Endodermal cell (in vitro differentiated cells): ENCODE results near the gene PPP1R16B. TPM values are rescaled to one million over a fixed set of nuclear protein-coding genes. Genes with fewer than 3 reads are reported as not detected.
A peak's percentile ranks its signal among the peaks of the same experiment; 100 is the strongest.

Source experiments
- DNase-seq: peaks from one replicate; pipeline ENCODE4 v3.0.0-alpha.2; 2017
- H3K27ac ChIP-seq: 2 replicates; pipeline ENCODE4 v1.5.1; 2013; ENCODE audit warnings: mild to moderate bottlenecking, low read depth, low read length, moderate library complexity
- H3K27me3 ChIP-seq: 2 replicates; pipeline ENCODE4 v1.6.1; 2013; ENCODE audit warnings: mild to moderate bottlenecking, low read length, moderate library complexity; ENCODE audit not compliant: insufficient read depth, control insufficient read depth, poor library complexity, severe bottlenecking
- H3K36me3 ChIP-seq: 2 replicates; pipeline ENCODE4 v1.7.0; 2013; ENCODE audit warnings: mild to moderate bottlenecking, low read length, moderate library complexity; ENCODE audit not compliant: control insufficient read depth, insufficient read depth
- H3K4me1 ChIP-seq: one replicate; pipeline ENCODE4 v1.7.0; 2013; ENCODE audit warnings: low read length; ENCODE audit not compliant: control insufficient read depth, insufficient read depth
- H3K4me3 ChIP-seq: 2 replicates; pipeline ENCODE4 v1.5.1; 2013; ENCODE audit warnings: mild to moderate bottlenecking, low read length, moderate library complexity
- H3K9ac ChIP-seq: 2 replicates; pipeline ENCODE4 v1.6.1; 2013; ENCODE audit warnings: mild to moderate bottlenecking, low read length, moderate library complexity; ENCODE audit not compliant: poor library complexity, severe bottlenecking; ENCODE audit errors: extremely low read depth
- H3K9me3 ChIP-seq: 2 replicates; pipeline ENCODE4 v1.6.1; 2013; ENCODE audit warnings: mild to moderate bottlenecking, low read length, moderate library complexity; ENCODE audit not compliant: control insufficient read depth
- H3K27ac Mint-ChIP-seq: 2 replicates; pipeline ENCODE4 v1.8.0; 2020; ENCODE audit warnings: mixed read lengths
- H3K27me3 Mint-ChIP-seq: 2 replicates; pipeline ENCODE4 v1.8.0; 2021; ENCODE audit warnings: mild to moderate bottlenecking, mixed read lengths; ENCODE audit not compliant: insufficient read depth
- H3K36me3 Mint-ChIP-seq: 2 replicates; pipeline ENCODE4 v1.8.0; 2020; ENCODE audit warnings: low read depth, mixed read lengths
- H3K4me1 Mint-ChIP-seq: 2 replicates; pipeline ENCODE4 v1.8.0; 2020; ENCODE audit warnings: mixed read lengths
- H3K4me3 Mint-ChIP-seq: 2 replicates; pipeline ENCODE4 v1.8.0; 2020; ENCODE audit warnings: mild to moderate bottlenecking, moderate library complexity, mixed read lengths
- H3K9me3 Mint-ChIP-seq: 2 replicates; pipeline ENCODE4 v1.8.0; 2020; ENCODE audit warnings: mild to moderate bottlenecking, mixed read lengths
- WGBS, 2 experiments: methylation state at CpG; one replicate each; pipeline versions ENCODE4 v1.1.5 to v1.1.7; 2013; ENCODE audit warnings: missing lambda C conversion rate in 2 of 2, mixed read lengths in 1 of 2; ENCODE audit not compliant: insufficient coverage in 1 of 2, insufficient read length in 1 of 2; 5-methylcytosine and 5-hydroxymethylcytosine counted together
- total RNA-seq, 2 donors: library from RNA; stranded (reverse); fragmentation: NEBNext Ultra II Directional in 1 of 2; extraction: Animal tissue kit (Norgen Biotek cat#: 25700) in 1 of 2; gene quantifications; 2 replicates in 1 of 2; 3 replicates in 1 of 2; pipeline ENCODE4 v1.2.1, GENCODE V29; 2021
- TF ChIP-seq, protein P1 (sequence below): fragments of 200-600 bp; sonication (generic); conservative IDR thresholded peaks from 2 replicates; pipeline ENCODE4 v1.5.0; 2021; ENCODE audit warnings: antibody characterized with exemption, mild to moderate bottlenecking

PPP1R16B gene
- total RNA-seq, 2 donors from 2014 or later = 6.7 to 15.3 TPM

- WGBS, 2 experiments = 92 to 100% methylated on average over 1 of the region's 1 CpG
- Mint-ChIP-seq H3K27ac (no peak overlapping the region), H3K9me3 (no peaks in the 10 kb centered on the region), H3K4me1 (peaks cover 15% of the 10 kb centered on the region), H3K27me3 (no peaks in the 10 kb centered on the region), H3K36me3 (peaks cover 15% of the 10 kb centered on the region), H3K4me3 (no peak overlapping the region)
- no peak for DNase-seq
- H3K9me3 ChIP-seq = no peaks in the 10 kb centered on the region
- no peaks in the 10 kb centered on the region for H3K4me1 ChIP-seq
- TF ChIP-seq, protein P1, sequence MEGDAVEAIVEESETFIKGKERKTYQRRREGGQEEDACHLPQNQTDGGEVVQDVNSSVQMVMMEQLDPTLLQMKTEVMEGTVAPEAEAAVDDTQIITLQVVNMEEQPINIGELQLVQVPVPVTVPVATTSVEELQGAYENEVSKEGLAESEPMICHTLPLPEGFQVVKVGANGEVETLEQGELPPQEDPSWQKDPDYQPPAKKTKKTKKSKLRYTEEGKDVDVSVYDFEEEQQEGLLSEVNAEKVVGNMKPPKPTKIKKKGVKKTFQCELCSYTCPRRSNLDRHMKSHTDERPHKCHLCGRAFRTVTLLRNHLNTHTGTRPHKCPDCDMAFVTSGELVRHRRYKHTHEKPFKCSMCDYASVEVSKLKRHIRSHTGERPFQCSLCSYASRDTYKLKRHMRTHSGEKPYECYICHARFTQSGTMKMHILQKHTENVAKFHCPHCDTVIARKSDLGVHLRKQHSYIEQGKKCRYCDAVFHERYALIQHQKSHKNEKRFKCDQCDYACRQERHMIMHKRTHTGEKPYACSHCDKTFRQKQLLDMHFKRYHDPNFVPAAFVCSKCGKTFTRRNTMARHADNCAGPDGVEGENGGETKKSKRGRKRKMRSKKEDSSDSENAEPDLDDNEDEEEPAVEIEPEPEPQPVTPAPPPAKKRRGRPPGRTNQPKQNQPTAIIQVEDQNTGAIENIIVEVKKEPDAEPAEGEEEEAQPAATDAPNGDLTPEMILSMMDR = no peak
- H3K27me3 ChIP-seq = no peaks in the 10 kb centered on the region
- no peak overlapping the region for H3K9ac ChIP-seq
- no peak overlapping the region for H3K4me3 ChIP-seq
- H3K27ac ChIP-seq = no peak overlapping the region
- H3K36me3 ChIP-seq = peaks cover 9% of the 10 kb centered on the region
Measured at GRCh38 chr20:38930242-38930569, 124.7 kb downstream of the PPP1R16B start.

DNA sequence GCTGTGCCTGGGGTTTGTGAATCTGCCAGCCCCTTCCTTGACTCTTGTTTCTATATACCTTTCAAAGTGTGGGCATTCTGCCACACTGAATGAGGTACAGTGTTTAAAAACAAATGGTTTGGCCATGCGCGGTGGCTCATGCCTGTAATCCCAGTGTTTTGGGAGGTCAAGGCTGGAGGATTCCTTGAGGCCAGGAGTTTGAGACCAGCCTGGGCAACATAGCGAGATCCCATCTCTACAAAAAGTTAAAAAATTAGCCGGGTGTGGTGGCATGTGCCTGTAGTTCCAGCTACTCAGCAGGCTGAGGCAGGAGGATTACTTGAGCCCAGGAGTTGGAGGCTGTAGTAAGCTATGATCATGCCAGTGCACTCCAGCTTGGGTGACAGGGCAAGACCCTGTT is 126.5 kb downstream of the PPP1R16B start:
- Histone ChIP-seq H3K9me3 (no peaks in the 10 kb centered on the region), H3K4me3 (no peak overlapping the region), H3K27me3 (no peaks in the 10 kb centered on the region), H3K27ac (no peak overlapping the region), H3K36me3 (peaks cover 10% of the 10 kb centered on the region), H3K4me1 (no peaks in the 10 kb centered on the region), H3K9ac (no peak overlapping the region)
- TF ChIP-seq, protein P1 = no peak
- H3K4me3 Mint-ChIP-seq = no peak overlapping the region
- DNase-seq = no peak
- peaks cover 15% of the 10 kb centered on the region for H3K4me1 Mint-ChIP-seq
- 91 to 94% methylated on average over 4 of the region's 4 CpGs for WGBS, 2 experiments
- H3K9me3 Mint-ChIP-seq = no peaks in the 10 kb centered on the region
- no peaks in the 10 kb centered on the region for H3K27me3 Mint-ChIP-seq
- H3K36me3 Mint-ChIP-seq = peaks cover 20% of the 10 kb centered on the region
- no peak overlapping the region for H3K27ac Mint-ChIP-seq

DNA sequence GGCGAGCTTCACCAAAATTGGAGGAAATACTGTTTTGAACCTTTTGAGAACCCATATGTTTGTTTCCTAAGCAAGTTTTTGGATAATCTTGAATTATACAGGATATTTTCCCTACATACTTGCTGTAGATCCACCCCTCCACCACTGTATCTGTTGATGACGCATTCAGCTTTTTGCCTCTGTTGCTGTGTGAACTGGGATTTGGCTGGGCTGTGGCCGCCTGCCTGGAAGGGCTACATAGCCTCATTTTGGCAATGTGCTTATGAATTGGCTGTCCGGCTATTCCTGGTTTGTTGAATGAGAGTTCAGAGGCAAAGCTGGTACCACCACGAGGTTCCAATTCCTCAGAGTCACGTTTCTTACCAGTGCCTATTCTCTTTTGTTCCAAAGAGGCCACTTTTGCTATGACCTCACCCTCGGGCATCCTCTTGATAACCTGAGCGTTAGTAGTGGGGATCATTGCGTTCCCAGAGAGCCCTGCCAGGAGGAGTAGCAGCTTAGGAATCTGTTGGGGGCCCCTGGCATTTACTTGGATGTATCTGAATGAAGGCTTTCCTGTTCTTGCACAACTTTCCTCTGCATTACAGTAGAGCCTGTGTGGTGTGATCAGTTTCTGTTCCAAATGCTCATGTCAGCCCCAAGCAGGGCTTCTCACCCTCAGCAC is 127.1 kb downstream of the PPP1R16B start:
- no peak overlapping the region for H3K27ac ChIP-seq
- H3K4me3 ChIP-seq = no peak overlapping the region
- TF ChIP-seq, protein P1 = no peak
- H3K9me3 ChIP-seq = no peaks in the 10 kb centered on the region
- Mint-ChIP-seq H3K27ac (peak overlapping the region; percentile 84), H3K36me3 (peaks cover 20% of the 10 kb centered on the region), H3K4me3 (no peak overlapping the region), H3K4me1 (peaks cover 15% of the 10 kb centered on the region), H3K27me3 (no peaks in the 10 kb centered on the region), H3K9me3 (no peaks in the 10 kb centered on the region)
- no peak overlapping the region for H3K9ac ChIP-seq
- no peak for DNase-seq
- H3K4me1 ChIP-seq = no peaks in the 10 kb centered on the region
- WGBS, 2 experiments = 92 to 94% methylated on average over 9 of the region's 9 CpGs
- H3K27me3 ChIP-seq = no peaks in the 10 kb centered on the region
- H3K36me3 ChIP-seq = peaks cover 12% of the 10 kb centered on the region
